SH-SY5Y (cell line): ENCODE measurements around the gene RPLP1.

ENCODE experiments used
- GATA2 ChIP-seq: IDR thresholded peaks from 2 replicates; pipeline ENCODE4 v1.6.1; 2011; ENCODE audit warnings: mild to moderate bottlenecking, low read depth, low read length
- GATA3 ChIP-seq: IDR thresholded peaks from 2 replicates; pipeline ENCODE4 v1.6.1; 2011; ENCODE audit warnings: low read depth, mild to moderate bottlenecking, low read length, moderate library complexity

DNA sequence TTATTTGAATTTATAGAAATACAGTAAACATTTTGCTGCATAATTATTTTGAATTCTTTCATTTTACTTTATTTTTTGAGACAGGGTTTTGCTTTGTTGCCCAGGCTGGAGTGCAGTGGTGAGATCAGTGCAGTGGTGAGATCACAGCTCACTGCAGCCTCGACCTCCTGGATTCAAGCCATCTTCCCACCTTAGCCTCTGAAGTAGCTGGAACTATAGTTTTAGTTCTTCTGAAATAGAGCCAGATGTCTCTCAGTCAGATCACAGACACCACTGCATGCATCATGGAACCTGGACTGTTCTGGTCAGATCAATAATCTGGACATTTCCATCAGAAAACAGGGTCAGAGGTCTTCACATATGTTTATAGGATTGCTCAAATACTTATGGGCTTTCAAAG lies 7.9 kb downstream of the RPLP1 start:
- TF ChIP-seq GATA3 (no peak), GATA2 (no peak)
